GM12875 (cell line): ENCODE results near the gene SLC49A4.

Experiments used
- H3K4me3 ChIP-seq: one replicate; pipeline ENCODE4 v1.5.1; 2011; ENCODE audit warnings: low read depth, low read length, control low read depth
- TF ChIP-seq, protein P1 (sequence below): IDR thresholded peaks from 2 replicates; pipeline ENCODE4 v1.5.1; 2011; ENCODE audit warnings: low read depth, mild to moderate bottlenecking, control low read depth, inconsistent platforms, low read length, moderate library complexity, borderline replicate concordance; ENCODE audit not compliant: insufficient read depth

Gene SLC49A4

DNA sequence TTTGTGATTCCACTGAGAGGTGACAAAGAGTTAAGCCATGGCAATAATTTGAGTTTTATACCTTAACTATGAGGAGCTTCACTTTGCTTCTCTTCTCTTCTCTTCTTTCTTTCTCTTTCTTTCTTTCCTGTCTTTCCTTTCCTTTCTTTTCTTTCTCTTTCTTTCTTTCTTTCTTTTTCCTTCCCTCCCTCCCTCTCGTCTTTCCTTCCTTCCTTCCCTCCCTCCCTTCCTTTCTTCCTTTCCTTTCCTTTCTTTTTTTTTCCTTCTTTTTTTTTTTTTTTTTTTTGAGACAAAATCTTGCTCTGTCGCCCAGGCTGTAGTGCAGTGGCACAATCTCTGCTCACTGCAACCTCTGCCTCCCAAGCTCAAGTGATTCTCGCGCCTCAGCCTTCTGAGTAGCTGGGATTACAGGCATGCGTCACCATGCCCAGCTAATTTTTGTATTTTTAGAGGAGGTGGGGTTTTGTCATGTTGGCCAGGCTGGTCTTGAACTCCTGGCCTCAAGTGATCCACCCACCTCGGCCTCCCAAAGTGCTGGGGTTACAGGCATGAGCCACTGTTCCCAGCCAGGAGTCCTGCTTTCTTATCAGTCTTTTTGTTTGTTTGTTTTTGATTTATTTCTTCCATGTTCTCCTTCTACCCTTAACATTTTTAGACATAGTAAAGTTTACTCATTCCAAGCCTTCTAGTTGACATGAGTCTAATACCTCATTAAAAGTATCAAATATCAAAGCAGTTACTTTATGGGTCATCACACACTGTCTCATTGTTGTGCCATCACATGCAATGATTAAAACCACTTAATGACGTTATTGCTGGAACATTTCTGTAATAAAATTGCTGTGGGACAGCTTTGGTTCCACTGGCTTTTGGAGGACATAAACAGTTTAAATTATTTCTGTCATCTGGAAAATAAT is 29.9 kb downstream of the SLC49A4 start:
- no peak overlapping the region for H3K4me3 ChIP-seq
- TF ChIP-seq, protein P1, sequence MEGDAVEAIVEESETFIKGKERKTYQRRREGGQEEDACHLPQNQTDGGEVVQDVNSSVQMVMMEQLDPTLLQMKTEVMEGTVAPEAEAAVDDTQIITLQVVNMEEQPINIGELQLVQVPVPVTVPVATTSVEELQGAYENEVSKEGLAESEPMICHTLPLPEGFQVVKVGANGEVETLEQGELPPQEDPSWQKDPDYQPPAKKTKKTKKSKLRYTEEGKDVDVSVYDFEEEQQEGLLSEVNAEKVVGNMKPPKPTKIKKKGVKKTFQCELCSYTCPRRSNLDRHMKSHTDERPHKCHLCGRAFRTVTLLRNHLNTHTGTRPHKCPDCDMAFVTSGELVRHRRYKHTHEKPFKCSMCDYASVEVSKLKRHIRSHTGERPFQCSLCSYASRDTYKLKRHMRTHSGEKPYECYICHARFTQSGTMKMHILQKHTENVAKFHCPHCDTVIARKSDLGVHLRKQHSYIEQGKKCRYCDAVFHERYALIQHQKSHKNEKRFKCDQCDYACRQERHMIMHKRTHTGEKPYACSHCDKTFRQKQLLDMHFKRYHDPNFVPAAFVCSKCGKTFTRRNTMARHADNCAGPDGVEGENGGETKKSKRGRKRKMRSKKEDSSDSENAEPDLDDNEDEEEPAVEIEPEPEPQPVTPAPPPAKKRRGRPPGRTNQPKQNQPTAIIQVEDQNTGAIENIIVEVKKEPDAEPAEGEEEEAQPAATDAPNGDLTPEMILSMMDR: no peak

DNA sequence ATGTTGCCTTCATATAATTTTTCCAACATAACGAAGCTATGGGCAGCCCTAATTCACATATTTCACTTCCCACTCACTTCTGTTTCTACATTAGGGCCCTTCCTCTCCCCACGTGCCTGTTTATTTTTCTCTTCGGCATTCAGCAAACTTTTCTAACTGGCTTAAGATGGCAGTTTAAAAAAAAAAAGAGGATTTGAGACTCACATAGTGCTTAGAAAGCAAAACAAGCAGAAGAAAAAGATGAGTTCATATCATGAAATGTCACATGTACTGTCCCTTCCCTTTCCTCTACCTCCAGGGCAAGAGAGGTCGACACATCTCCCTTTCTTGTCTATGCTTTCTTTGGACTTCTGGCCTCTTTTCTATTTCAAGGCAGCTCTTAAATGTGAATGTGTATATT is 30.6 kb downstream of the SLC49A4 start:
- TF ChIP-seq, protein P1: no peak
- no peak overlapping the region for H3K4me3 ChIP-seq

DNA sequence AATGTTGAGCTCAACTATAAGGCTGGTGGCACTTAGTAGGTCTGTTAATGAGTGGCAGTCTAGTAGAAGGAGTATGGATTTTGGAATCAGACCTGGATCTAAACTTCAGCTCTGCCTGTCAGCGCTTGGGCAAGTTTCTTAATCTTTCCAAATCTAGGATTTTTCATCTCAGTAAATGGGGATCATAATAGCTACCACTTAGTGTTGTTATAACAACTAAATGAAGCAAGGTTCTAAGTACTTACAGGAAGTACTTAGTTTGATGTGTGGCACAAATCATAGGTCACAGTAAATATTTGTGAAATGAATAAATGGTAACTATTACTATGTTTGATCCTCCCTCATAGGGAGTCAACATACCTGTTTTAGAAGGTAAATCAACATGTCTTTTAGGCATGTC is 31.4 kb downstream of the SLC49A4 start:
- TF ChIP-seq, protein P1: no peak
- no peak overlapping the region for H3K4me3 ChIP-seq

DNA sequence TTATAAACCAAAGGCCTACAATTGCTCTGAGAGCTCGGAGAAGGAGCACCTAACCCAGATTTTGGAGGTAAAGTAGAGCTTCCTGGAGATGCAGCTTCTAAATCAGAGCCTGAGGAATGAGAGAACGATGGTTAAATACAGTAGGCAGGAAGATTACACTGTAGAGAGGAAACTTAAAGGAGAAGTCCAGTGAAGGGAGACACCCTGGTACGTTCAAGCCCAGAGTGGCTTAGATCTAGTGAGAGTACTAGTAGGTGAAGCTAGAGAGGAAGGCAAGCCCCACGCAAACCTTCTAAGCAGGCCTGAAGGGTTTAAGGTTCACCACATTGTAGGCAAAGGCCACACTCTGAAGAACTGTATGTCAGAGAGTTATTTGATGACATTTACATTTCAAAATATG is 33.4 kb downstream of the SLC49A4 start:
- TF ChIP-seq, protein P1: no peak
- H3K4me3 ChIP-seq: no peak overlapping the region

DNA sequence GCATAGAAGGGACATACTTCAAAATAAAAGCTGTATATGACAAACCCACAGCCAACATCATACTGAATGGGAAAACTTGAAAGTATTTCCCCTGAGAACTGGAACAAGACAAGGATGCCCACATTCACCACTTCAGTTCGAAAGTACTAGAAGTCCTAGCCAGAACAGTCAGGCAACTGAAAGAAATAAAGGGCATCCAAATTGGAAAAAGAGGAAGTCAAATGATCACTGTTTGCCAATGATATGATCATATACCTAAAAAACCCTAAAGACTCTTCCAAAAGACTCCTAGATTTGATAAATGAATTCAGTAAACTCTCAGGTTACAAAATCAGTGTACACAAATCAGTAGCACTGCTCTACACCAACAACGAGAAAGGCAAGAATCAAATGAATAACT is 40.7 kb downstream of the SLC49A4 start:
- H3K4me3 ChIP-seq: no peak overlapping the region
- TF ChIP-seq, protein P1: no peak

DNA sequence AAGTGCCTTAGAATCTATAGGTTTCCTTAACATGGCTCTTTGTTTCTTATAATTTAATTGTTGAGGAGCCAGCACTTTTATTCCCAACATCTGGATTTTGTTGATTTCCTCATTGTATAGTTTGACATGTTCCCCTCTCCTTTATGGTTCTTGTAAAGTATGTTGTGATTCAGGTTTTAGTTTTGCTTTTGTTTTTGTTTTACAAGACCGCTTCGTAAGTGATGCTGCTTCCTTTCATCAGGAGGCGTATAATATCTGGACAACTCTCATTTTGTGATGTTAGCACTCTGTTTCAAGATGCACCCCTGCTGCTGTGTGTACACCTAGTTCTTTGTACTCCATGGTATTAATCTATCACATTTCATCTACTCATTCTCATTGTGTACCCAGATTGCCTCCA is 48.7 kb downstream of the SLC49A4 start:
- TF ChIP-seq, protein P1: no peak
- no peak overlapping the region for H3K4me3 ChIP-seq

DNA sequence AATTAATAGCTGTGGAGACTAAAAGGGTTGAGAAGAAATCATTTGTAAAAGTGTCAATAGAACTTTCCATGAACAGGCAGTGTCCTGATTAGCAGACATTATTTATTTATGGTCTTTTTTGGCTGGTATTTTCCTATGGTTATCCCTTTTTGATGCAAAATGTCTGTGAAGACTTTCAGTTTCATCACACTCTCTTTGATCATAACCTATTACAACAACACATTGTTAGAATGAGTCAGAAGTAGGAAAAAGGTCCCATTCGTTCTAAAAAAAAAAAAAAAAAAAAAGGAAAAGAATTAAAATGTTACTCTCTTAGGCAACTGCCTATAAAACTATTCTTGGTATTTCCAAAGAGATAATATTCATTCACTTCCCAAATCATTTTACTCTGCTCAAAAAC is 62.1 kb downstream of the SLC49A4 start:
- TF ChIP-seq, protein P1: no peak

More for the DNA sequence above, 62.1 kb downstream of the SLC49A4 start:
- H3K4me3 ChIP-seq: no peak overlapping the region
